Activated CD8-positive, alpha-beta memory T cell treated with anti-CD3 and anti-CD28 coated beads, Interleukin-2, amount 50 U/mL, for 24 hours (primary cell): ENCODE data around the gene TLK1.

Experiments used
- DNase-seq: peaks from one replicate; pipeline ENCODE4 v3.0.0-alpha.2; 2020; ENCODE audit errors: extremely low read depth

The TLK1 gene

GRCh38 chr2:171160119-171160955 is at the start of gene TLK1:
Gene TLK1 (minus strand): TSS chr2:171160893. CDS start chr2:171160428, 465 bp downstream.
- no peak for DNase-seq

- no peak for DNase-seq
These were observed 49.6 kb upstream of the TLK1 start for GRCh38 chr2:171210216-171210863.

GRCh38 chr2:171208657-171209056 is 48.0 kb upstream of the TLK1 start:
- DNase-seq, result no peak

- no peak for DNase-seq
These were observed 45.9 kb upstream of the TLK1 start for GRCh38 chr2:171206422-171207115.

GRCh38 chr2:171205551-171205950 is 44.9 kb upstream of the TLK1 start:
- no peak for DNase-seq

- DNase-seq, result no peak
These were observed 41.1 kb upstream of the TLK1 start for GRCh38 chr2:171201767-171202166.

GRCh38 chr2:171201271-171201670 is 40.6 kb upstream of the TLK1 start:
- no peak for DNase-seq

GRCh38 chr2:171200469-171200868 is 39.8 kb upstream of the TLK1 start:
- no peak for DNase-seq

- no peak for DNase-seq
These were observed 30.3 kb upstream of the TLK1 start for GRCh38 chr2:171191021-171191420.

GRCh38 chr2:171187819-171188218 is 27.1 kb upstream of the TLK1 start:
- no peak for DNase-seq

GRCh38 chr2:171187177-171187576 is 26.5 kb upstream of the TLK1 start:
- DNase-seq, result no peak

GRCh38 chr2:171185941-171186340 is 25.2 kb upstream of the TLK1 start:
- no peak for DNase-seq

- DNase-seq, result no peak
These were observed 24.6 kb upstream of the TLK1 start for GRCh38 chr2:171185165-171185818.

- DNase-seq, result no peak
These were observed 20.7 kb upstream of the TLK1 start for GRCh38 chr2:171181064-171182049.

- no peak for DNase-seq
These were observed 19.7 kb upstream of the TLK1 start for GRCh38 chr2:171180229-171180930.

GRCh38 chr2:171178993-171179392 is 18.3 kb upstream of the TLK1 start:
- DNase-seq, result no peak

- DNase-seq, result no peak
These were observed 15.8 kb upstream of the TLK1 start for GRCh38 chr2:171176516-171176915.

- DNase-seq, result no peak
These were observed 13.4 kb upstream of the TLK1 start for GRCh38 chr2:171174075-171174474.

GRCh38 chr2:171173087-171173486 is 12.4 kb upstream of the TLK1 start:
- no peak for DNase-seq

GRCh38 chr2:171171808-171172207 is 11.1 kb upstream of the TLK1 start:
- no peak for DNase-seq
